Fibroblast of lung (primary cell): ENCODE data around the gene XPO6. TPM values are rescaled to one million over a fixed set of nuclear protein-coding genes. Genes with fewer than 3 reads are reported as not detected.

Source experiments
- DNase-seq, 2 donors: peaks; one replicate each; pipeline versions ENCODE4 v3.0.0 to v3.0.0-alpha.2; 2010; ENCODE audit warnings: low read depth in 2 of 2
- H2AFZ ChIP-seq: 2 replicates; pipeline ENCODE4 v1.5.1; 2012; ENCODE audit warnings: low read length, control low read depth, inconsistent platforms
- H3K27ac ChIP-seq: 2 replicates; pipeline ENCODE4 v1.5.1; 2011; ENCODE audit warnings: low read length, control low read depth; ENCODE audit not compliant: insufficient read depth
- H3K27me3 ChIP-seq: 2 replicates; pipeline ENCODE4 v1.5.1; 2011; ENCODE audit warnings: mild to moderate bottlenecking, low read length; ENCODE audit not compliant: control insufficient read depth, insufficient read depth
- H3K36me3 ChIP-seq: 2 replicates; pipeline ENCODE4 v1.5.1; 2011; ENCODE audit warnings: low read length; ENCODE audit not compliant: control insufficient read depth, insufficient read depth
- H3K4me1 ChIP-seq: 2 replicates; pipeline ENCODE4 v1.5.1; 2011; ENCODE audit warnings: low read length; ENCODE audit not compliant: control insufficient read depth, insufficient read depth; ENCODE audit errors: extremely low read depth
- H3K4me2 ChIP-seq: 2 replicates; pipeline ENCODE4 v1.5.1; 2011; ENCODE audit warnings: low read length, control low read depth; ENCODE audit not compliant: insufficient read depth; ENCODE audit errors: extremely low read depth
- H3K4me3 ChIP-seq, 4 experiments: fragments of 200-600 bp in 1 of 4; sonication (generic) in 1 of 4; replicated peaks in 1 of 4; 2 replicates each; pipeline ENCODE4 v1.5.1; 2011 to 2016; ENCODE audit warnings: low read length in 4 of 4, low read depth in 3 of 4, mild to moderate bottlenecking in 3 of 4, control low read depth in 2 of 4, inconsistent platforms in 1 of 4, mixed read lengths in 1 of 4; ENCODE audit not compliant: insufficient read depth in 1 of 4; ENCODE audit errors: control extremely low read depth in 1 of 4
- H3K79me2 ChIP-seq: 2 replicates; pipeline ENCODE4 v1.5.1; 2012; ENCODE audit warnings: mild to moderate bottlenecking, low read length, inconsistent platforms; ENCODE audit not compliant: control insufficient read depth, insufficient read depth
- H3K9ac ChIP-seq: 2 replicates; pipeline ENCODE4 v1.5.1; 2011; ENCODE audit warnings: mild to moderate bottlenecking, low read length, control low read depth; ENCODE audit not compliant: insufficient read depth
- H3K9me3 ChIP-seq: 2 replicates; pipeline ENCODE4 v1.5.1; 2012; ENCODE audit warnings: low read depth, low read length; ENCODE audit not compliant: control insufficient read depth, insufficient read depth
- H4K20me1 ChIP-seq: 2 replicates; pipeline ENCODE4 v1.5.1; 2011; ENCODE audit warnings: low read length; ENCODE audit not compliant: control insufficient read depth, insufficient read depth; ENCODE audit errors: extremely low read depth
- CTCF ChIP-seq, 2 donors: IDR thresholded peaks in 1 of 2; conservative IDR thresholded peaks in 1 of 2; 1 replicate in 1 of 2; 2 replicates in 1 of 2; pipeline ENCODE4 v1.5.1; 2011 to 2012; ENCODE audit warnings: low read length in 2 of 2, control low read depth in 1 of 2, inconsistent platforms in 1 of 2, low read depth in 1 of 2, mild to moderate bottlenecking in 1 of 2
- EZH2 ChIP-seq: IDR thresholded peaks from 2 replicates; pipeline ENCODE4 v1.5.1; 2012; ENCODE audit warnings: low read length, control low read depth, mild to moderate bottlenecking; ENCODE audit errors: missing control alignments
- polyA plus RNA-seq, 2 donors: library from polyadenylated mRNA; depleted of rRNA in 1 of 2; stranded (reverse) in 1 of 2; unstranded in 1 of 2; fragments of >200 nt; gene quantifications; 2 replicates each; pipeline ENCODE4 v1.2.1, GENCODE V29; 2011 to 2012; ENCODE audit warnings: missing spikeins in 1 of 2
- total RNA-seq: library from RNA; depleted of rRNA; stranded (reverse); fragments of >200 nt; gene quantifications from 2 replicates; pipeline ENCODE4 v1.2.1, GENCODE V29; 2014

The XPO6 gene
- total and polyA plus RNA-seq, 2 donors (not counting 1 experiment from before 2014, with no cell fraction given), result 134 to 185 TPM

- Histone ChIP-seq H3K4me2 (no peak overlapping the region), H3K9ac (no peak overlapping the region), H3K36me3 (no peaks in the 10 kb centered on the region), H3K4me1 (peaks cover 3% of the 10 kb centered on the region), H3K4me3 (no peak overlapping the region), H3K79me2 (no peaks in the 10 kb centered on the region), H3K27me3 (peaks cover 47% of the 10 kb centered on the region), H3K9me3 (no peaks in the 10 kb centered on the region), H4K20me1 (no peaks in the 10 kb centered on the region), H3K27ac (no peak overlapping the region), H2AFZ (no peak overlapping the region)
- no peak for DNase-seq
- TF ChIP-seq EZH2 (no peak), CTCF (conservative IDR thresholded peaks at IDR 0.05 in 1 of 2, IDR thresholded peaks at IDR 0.05 in 1 of 2; ENCODE audit: low read depth in 1 of 2, low read length in 2 of 2) (no peak)
Observed at GRCh38 chr16:28064706-28065249, 147.0 kb downstream of the XPO6 start.

- no peak overlapping the region for H3K9ac ChIP-seq
- no peak for DNase-seq
- H3K27me3 ChIP-seq, result peaks cover 48% of the 10 kb centered on the region
- H3K36me3 ChIP-seq, result no peaks in the 10 kb centered on the region
- H2AFZ ChIP-seq, result no peak overlapping the region
- no peaks in the 10 kb centered on the region for H3K79me2 ChIP-seq
- H3K4me3 ChIP-seq, result no peak overlapping the region
- no peaks in the 10 kb centered on the region for H3K9me3 ChIP-seq
- peak; percentile 27 for TF ChIP-seq EZH2
- TF ChIP-seq CTCF (conservative IDR thresholded peaks at IDR 0.05 in 1 of 2, IDR thresholded peaks at IDR 0.05 in 1 of 2; ENCODE audit: low read depth in 1 of 2, low read length in 2 of 2), result no peak
- H3K4me1 ChIP-seq, result peaks cover 3% of the 10 kb centered on the region
- H3K27ac ChIP-seq, result no peak overlapping the region
- H4K20me1 ChIP-seq, result no peaks in the 10 kb centered on the region
- H3K4me2 ChIP-seq, result no peak overlapping the region
Observed at GRCh38 chr16:28064150-28064549, 147.6 kb downstream of the XPO6 start.

DNA sequence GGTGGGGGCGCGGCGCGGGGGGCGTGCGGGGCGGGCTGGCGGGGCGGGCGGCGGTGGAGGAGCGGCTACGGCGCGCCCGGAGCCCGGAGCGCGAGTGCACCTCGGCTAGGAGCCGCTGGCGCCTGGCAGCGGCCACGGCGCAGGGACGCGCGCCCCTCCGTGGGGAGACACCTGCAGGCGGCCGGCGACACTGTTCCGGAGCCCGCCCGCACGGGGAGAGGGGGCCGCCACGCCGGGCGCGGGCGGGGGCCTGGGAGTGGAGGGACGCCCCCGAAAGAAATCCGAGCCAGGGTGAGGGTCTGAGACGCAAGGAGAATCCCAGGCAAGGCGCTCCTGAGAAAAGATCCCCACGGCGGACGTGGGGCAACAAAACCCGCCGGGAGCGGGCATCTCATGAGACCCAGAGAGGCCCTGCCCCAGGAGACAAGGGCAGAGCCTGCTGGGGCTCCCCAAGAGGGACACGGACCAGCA is 148.1 kb downstream of the XPO6 start, which contains the start of gene GSG1L:
Gene GSG1L, minus strand, starts transcription at position 124 of the 471 bp plus-strand sequence. CDS start 290 bp downstream, outside the sequence.
- H3K9me3 ChIP-seq, result no peaks in the 10 kb centered on the region
- H3K4me3 ChIP-seq, result no peak within 1 kb of the TSS
- H3K4me1 ChIP-seq, result peaks cover 3% of the 10 kb centered on the region
- no peaks in the 10 kb centered on the region for H3K79me2 ChIP-seq
- no peaks in the 10 kb centered on the region for H4K20me1 ChIP-seq
- no peaks in the 10 kb centered on the region for H3K36me3 ChIP-seq
- H3K27ac ChIP-seq, result no peak within 1 kb of the TSS
- TF ChIP-seq CTCF (conservative IDR thresholded peaks at IDR 0.05 in 1 of 2, IDR thresholded peaks at IDR 0.05 in 1 of 2; ENCODE audit: low read depth in 1 of 2, low read length in 2 of 2), result no peak
- TF ChIP-seq EZH2, result no peak
- no peak within 1 kb of the TSS for H2AFZ ChIP-seq
- DNase-seq, result no peak
- H3K9ac ChIP-seq, result no peak within 1 kb of the TSS
- peaks cover 53% of the 10 kb centered on the region for H3K27me3 ChIP-seq
- H3K4me2 ChIP-seq, result no peak within 1 kb of the TSS
